BE2C (cell line): ENCODE measurements around the gene DGKH.
A peak's percentile ranks its signal among the peaks of the same experiment; 100 is the strongest.

Source experiments
- DNase-seq: peaks from one replicate; pipeline ENCODE4 v3.0.0-alpha.2; 2020
- H3K27me3 ChIP-seq: fragments of 250-450 bp; sonication (Bioruptor Pico); 2 replicates; pipeline ENCODE4 v1.5.1; 2020; ENCODE audit warnings: mild to moderate bottlenecking
- H3K36me3 ChIP-seq: fragments of 250-450 bp; sonication (Bioruptor Pico); 2 replicates; pipeline ENCODE4 v1.5.1; 2020; ENCODE audit warnings: mild to moderate bottlenecking
- H3K4me1 ChIP-seq: fragments of 250-450 bp; sonication (Bioruptor Pico); 2 replicates; pipeline ENCODE4 v1.5.1; 2020
- H3K4me3 ChIP-seq: 2 replicates; pipeline ENCODE4 v1.5.1; 2011; ENCODE audit warnings: low read depth, low read length
- H3K9me3 ChIP-seq: fragments of 250-450 bp; sonication (Bioruptor Pico); 2 replicates; pipeline ENCODE4 v1.5.1; 2020
- TF ChIP-seq, protein P1 (sequence below): IDR thresholded peaks from 2 replicates; pipeline ENCODE4 v1.5.1; 2012; ENCODE audit warnings: mild to moderate bottlenecking, low read depth, low read length

Gene DGKH

DNA sequence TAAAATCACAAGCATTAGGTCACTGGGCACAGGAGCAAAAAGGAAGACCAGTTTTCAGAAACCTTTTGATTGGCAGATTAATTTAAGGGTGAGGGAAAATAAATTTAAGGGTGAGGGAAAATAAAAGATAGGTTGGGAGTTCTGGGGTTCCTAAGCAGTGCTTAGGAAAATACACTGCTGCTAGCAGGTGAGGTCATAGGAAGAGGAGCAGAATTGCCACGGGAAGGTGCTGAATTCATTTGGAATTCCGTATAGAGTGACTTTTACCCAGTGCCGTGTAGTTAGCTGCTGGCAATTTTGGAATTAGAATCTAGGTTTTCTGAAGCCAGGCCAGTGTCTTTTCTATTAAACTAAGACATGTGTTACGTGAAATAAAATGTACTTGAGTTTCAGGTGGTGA, 59.8 kb downstream of the DGKH start:
- H3K9me3 ChIP-seq = no peaks in the 10 kb centered on the region

DNA sequence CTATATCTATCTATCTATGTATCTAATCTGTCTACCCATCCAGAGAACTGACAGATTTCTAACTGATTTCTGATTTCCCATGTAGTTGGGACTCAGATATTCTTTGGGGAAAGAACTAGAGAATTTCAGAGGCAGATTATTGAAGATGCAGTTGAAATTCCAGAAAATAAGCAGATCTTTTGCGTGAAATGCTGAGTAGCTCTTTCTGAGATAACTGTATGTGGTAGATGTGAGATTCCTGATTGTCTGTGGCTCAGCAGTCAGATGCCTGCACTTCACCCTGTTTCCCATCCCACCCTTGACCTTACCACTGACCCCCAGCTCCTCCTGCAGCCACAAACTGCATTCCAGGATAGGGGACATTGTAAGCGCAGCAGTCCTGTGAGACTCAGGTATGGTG, 61.5 kb downstream of the DGKH start:
- Histone ChIP-seq H3K36me3 (no peaks in the 10 kb centered on the region), H3K27me3 (no peaks in the 10 kb centered on the region), H3K4me3 (no peak overlapping the region), H3K4me1 (no peaks in the 10 kb centered on the region), H3K9me3 (no peaks in the 10 kb centered on the region)
- TF ChIP-seq, protein P1, sequence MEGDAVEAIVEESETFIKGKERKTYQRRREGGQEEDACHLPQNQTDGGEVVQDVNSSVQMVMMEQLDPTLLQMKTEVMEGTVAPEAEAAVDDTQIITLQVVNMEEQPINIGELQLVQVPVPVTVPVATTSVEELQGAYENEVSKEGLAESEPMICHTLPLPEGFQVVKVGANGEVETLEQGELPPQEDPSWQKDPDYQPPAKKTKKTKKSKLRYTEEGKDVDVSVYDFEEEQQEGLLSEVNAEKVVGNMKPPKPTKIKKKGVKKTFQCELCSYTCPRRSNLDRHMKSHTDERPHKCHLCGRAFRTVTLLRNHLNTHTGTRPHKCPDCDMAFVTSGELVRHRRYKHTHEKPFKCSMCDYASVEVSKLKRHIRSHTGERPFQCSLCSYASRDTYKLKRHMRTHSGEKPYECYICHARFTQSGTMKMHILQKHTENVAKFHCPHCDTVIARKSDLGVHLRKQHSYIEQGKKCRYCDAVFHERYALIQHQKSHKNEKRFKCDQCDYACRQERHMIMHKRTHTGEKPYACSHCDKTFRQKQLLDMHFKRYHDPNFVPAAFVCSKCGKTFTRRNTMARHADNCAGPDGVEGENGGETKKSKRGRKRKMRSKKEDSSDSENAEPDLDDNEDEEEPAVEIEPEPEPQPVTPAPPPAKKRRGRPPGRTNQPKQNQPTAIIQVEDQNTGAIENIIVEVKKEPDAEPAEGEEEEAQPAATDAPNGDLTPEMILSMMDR = no peak
- no peak for DNase-seq

More for the DNA sequence above, 59.8 kb downstream of the DGKH start:
- no peak overlapping the region for H3K4me3 ChIP-seq
- H3K36me3 ChIP-seq = no peaks in the 10 kb centered on the region
- TF ChIP-seq, protein P1 = no peak
- DNase-seq = no peak
- no peaks in the 10 kb centered on the region for H3K4me1 ChIP-seq
- H3K27me3 ChIP-seq = no peaks in the 10 kb centered on the region

GRCh38 chr13:42110410-42111155, 62.1 kb downstream of the DGKH start:
- Histone ChIP-seq H3K9me3 (no peaks in the 10 kb centered on the region), H3K4me1 (no peaks in the 10 kb centered on the region), H3K27me3 (no peaks in the 10 kb centered on the region), H3K36me3 (no peaks in the 10 kb centered on the region), H3K4me3 (no peak overlapping the region)
- TF ChIP-seq, protein P1 = peak; percentile 69
- DNase-seq = peak; percentile 29

DNA sequence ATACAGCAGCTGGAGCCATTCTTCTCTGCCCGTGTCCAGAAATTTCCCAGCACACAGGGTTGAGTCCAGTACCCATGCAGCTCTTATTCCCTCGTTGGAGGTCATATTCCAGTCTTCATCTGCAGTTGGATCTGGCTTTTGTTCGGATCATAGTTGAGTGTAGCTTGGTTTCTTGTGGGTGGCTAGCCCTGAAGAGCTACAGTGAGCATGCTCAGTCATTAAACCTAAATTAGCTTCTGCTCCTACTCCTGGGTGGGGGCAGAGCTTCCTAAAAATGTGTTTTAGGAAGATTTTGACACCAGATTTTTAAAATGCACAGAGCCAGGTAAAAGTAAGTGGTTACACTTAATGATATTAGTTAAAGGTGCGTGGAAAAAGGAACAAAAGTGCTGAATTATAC, 64.4 kb downstream of the DGKH start:
- Histone ChIP-seq H3K4me1 (no peaks in the 10 kb centered on the region), H3K27me3 (no peaks in the 10 kb centered on the region), H3K4me3 (no peak overlapping the region), H3K9me3 (no peaks in the 10 kb centered on the region), H3K36me3 (no peaks in the 10 kb centered on the region)
- TF ChIP-seq, protein P1 = no peak
- DNase-seq = no peak

DNA sequence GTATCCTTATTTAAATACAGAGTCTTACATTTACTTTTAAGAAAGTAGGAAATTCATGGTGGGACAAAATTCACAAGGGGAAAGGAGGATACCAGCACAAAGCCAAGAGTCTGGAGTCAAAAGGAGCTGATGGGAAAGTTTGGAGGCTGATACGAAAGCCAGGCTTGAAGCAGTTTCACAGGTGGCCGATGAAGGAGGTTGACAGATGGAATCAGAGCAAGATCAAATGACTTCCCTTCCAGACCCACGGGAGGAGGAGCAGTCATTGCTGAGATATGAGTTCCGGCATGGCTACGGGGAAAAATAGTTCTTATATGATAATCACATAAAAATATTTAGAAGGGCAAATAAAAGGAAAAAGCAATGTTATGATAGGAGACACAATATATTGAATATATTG, 65.0 kb downstream of the DGKH start:
- Histone ChIP-seq H3K36me3 (no peaks in the 10 kb centered on the region), H3K4me3 (no peak overlapping the region), H3K4me1 (no peaks in the 10 kb centered on the region), H3K27me3 (no peaks in the 10 kb centered on the region), H3K9me3 (no peaks in the 10 kb centered on the region)
- DNase-seq = peak; percentile 23
- TF ChIP-seq, protein P1 = no peak

DNA sequence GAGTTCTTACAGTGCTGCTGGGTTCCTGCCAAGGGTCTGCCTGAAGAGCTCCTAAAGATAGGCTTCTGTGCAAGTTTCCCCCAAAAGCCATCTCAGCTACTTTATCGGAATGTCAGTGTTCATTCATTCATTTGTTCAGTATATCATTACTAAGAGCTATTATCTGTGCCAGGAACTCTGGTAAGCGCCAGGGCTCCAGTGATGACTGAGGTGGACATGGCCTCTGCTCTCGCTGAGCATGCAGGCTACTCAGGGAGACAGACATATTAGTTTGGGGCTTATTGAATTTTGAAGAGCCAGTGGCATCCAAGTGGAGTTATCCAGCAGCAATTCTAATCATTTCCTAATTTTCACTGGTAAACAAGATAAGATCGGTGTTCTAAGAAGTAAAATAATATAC, 65.8 kb downstream of the DGKH start:
- Histone ChIP-seq H3K4me3 (no peak overlapping the region), H3K4me1 (no peaks in the 10 kb centered on the region), H3K36me3 (no peaks in the 10 kb centered on the region), H3K27me3 (no peaks in the 10 kb centered on the region), H3K9me3 (no peaks in the 10 kb centered on the region)
- TF ChIP-seq, protein P1 = no peak
- no peak for DNase-seq
